Measurements from ENCODE around the gene SREBF2.
"Not testable (repeated sequence)": the region's sequence is repeated elsewhere in the genome, so short reads cannot be mapped to it uniquely, and the experiment has no call there.

SREBF2 gene

GRCh38 chr22:41834005-41834944 is 1.4 kb downstream of the SREBF2 start:
- FAIRE-seq (peak; percentile 81), DNase-seq (ENCODE audit: insufficient read length) (no peak)
- TF ChIP-seq POLR2AphosphoS5 (IDR thresholded peaks at IDR 0.05; ENCODE audit: low read depth, low read length): no peak
- no peak for TF ChIP-seq POLR2A (IDR thresholded peaks at IDR 0.05; ENCODE audit: low read depth, low read length)
- TF ChIP-seq TAF1 (IDR thresholded peaks at IDR 0.05; ENCODE audit: borderline replicate concordance, low read depth, low read length): no peak

- DNase-seq (ENCODE audit: insufficient read length); FAIRE-seq: not testable (repeated sequence)
These were observed 2.6 kb downstream of the SREBF2 start for GRCh38 chr22:41835462-41835861.

GRCh38 chr22:41836551-41836950 is 3.6 kb downstream of the SREBF2 start:
- no peak for FAIRE-seq
- DNase-seq (ENCODE audit: insufficient read length): no peak
- TF ChIP-seq POLR2AphosphoS5 (IDR thresholded peaks at IDR 0.05; ENCODE audit: low read depth, low read length): 0 out of 2 replicates have a peak, but pooled peaks have one; percentile 45
- no peak for TF ChIP-seq TAF1 (IDR thresholded peaks at IDR 0.05; ENCODE audit: borderline replicate concordance, low read depth, low read length)

GRCh38 chr22:41838842-41839618 is 6.1 kb downstream of the SREBF2 start:
- FAIRE-seq: peak; percentile 17
- DNase-seq (ENCODE audit: insufficient read length): no peak
- 0 out of 2 replicates have a peak, but pooled peaks have one; percentile 15 for TF ChIP-seq POLR2A (IDR thresholded peaks at IDR 0.05; ENCODE audit: low read depth, low read length)
- TF ChIP-seq POLR2AphosphoS5 (IDR thresholded peaks at IDR 0.05; ENCODE audit: low read depth, low read length): no peak; the same call in none of the 2 replicates

GRCh38 chr22:41840216-41840615 is 7.3 kb downstream of the SREBF2 start:
- FAIRE-seq (no peak), DNase-seq (ENCODE audit: insufficient read length) (no peak)
- TF ChIP-seq POLR2A (IDR thresholded peaks at IDR 0.05; ENCODE audit: low read depth, low read length) (no peak), POLR2AphosphoS5 (IDR thresholded peaks at IDR 0.05; ENCODE audit: low read depth, low read length) (no peak), TAF1 (IDR thresholded peaks at IDR 0.05; ENCODE audit: borderline replicate concordance, low read depth, low read length) (no peak)

GRCh38 chr22:41841085-41841712 is 8.3 kb downstream of the SREBF2 start:
- no peak for FAIRE-seq
- no peak for TF ChIP-seq POLR2AphosphoS5 (IDR thresholded peaks at IDR 0.05; ENCODE audit: low read depth, low read length)
- TF ChIP-seq TAF1 (IDR thresholded peaks at IDR 0.05; ENCODE audit: borderline replicate concordance, low read depth, low read length): no peak
- TF ChIP-seq POLR2A (IDR thresholded peaks at IDR 0.05; ENCODE audit: low read depth, low read length): no peak
- no peak for DNase-seq (ENCODE audit: insufficient read length)

GRCh38 chr22:41842996-41843970 is 10.4 kb downstream of the SREBF2 start:
- FAIRE-seq: peak; percentile 78
- TF ChIP-seq POLR2A (IDR thresholded peaks at IDR 0.05; ENCODE audit: low read depth, low read length): 0 out of 2 replicates have a peak, but pooled peaks have one; percentile 19
- no peak for TF ChIP-seq TAF1 (IDR thresholded peaks at IDR 0.05; ENCODE audit: borderline replicate concordance, low read depth, low read length)
- no peak for DNase-seq (ENCODE audit: insufficient read length)

- no peak for FAIRE-seq
- TF ChIP-seq POLR2A (IDR thresholded peaks at IDR 0.05; ENCODE audit: low read depth, low read length): no peak
- TF ChIP-seq POLR2AphosphoS5 (IDR thresholded peaks at IDR 0.05; ENCODE audit: low read depth, low read length): no peak
- TF ChIP-seq TAF1 (IDR thresholded peaks at IDR 0.05; ENCODE audit: borderline replicate concordance, low read depth, low read length): no peak
- no peak for DNase-seq (ENCODE audit: insufficient read length)
These were observed 11.1 kb downstream of the SREBF2 start for GRCh38 chr22:41844036-41844435.

GRCh38 chr22:41844513-41844912 is 11.6 kb downstream of the SREBF2 start:
- TF ChIP-seq POLR2A (IDR thresholded peaks at IDR 0.05; ENCODE audit: low read depth, low read length) (no peak), TAF1 (IDR thresholded peaks at IDR 0.05; ENCODE audit: borderline replicate concordance, low read depth, low read length) (no peak), POLR2AphosphoS5 (IDR thresholded peaks at IDR 0.05; ENCODE audit: low read depth, low read length) (no peak)
- FAIRE-seq (peak; percentile 36), DNase-seq (ENCODE audit: insufficient read length) (no peak)

GRCh38 chr22:41845380-41846267 is 12.7 kb downstream of the SREBF2 start:
- FAIRE-seq (peak; percentile 30), DNase-seq (ENCODE audit: insufficient read length) (no peak)
- TF ChIP-seq POLR2AphosphoS5 (IDR thresholded peaks at IDR 0.05; ENCODE audit: low read depth, low read length) (no peak), TAF1 (IDR thresholded peaks at IDR 0.05; ENCODE audit: borderline replicate concordance, low read depth, low read length) (no peak), POLR2A (IDR thresholded peaks at IDR 0.05; ENCODE audit: low read depth, low read length) (no peak)

All from GM12892 (cell line).